SK-N-MC (cell line): ENCODE results near the gene LRP11.

Experiments used
- EZH2 ChIP-seq: fragments of 200-600 bp; sonication (generic); IDR thresholded peaks from one replicate; pipeline ENCODE4 v1.6.1; 2017; ENCODE audit warnings: antibody characterized with exemption
- FOXP2 ChIP-seq: optimal IDR thresholded peaks from 2 replicates; pipeline ENCODE3; 2011; ENCODE audit warnings: mild to moderate bottlenecking, moderate library complexity; ENCODE audit not compliant: insufficient read depth; ENCODE audit errors: extremely low read length, control extremely low read depth
- POLR2AphosphoS5 ChIP-seq: IDR thresholded peaks from 2 replicates; pipeline ENCODE4 v1.6.1; 2012; ENCODE audit warnings: mild to moderate bottlenecking, low read depth, low read length, borderline replicate concordance

DNA sequence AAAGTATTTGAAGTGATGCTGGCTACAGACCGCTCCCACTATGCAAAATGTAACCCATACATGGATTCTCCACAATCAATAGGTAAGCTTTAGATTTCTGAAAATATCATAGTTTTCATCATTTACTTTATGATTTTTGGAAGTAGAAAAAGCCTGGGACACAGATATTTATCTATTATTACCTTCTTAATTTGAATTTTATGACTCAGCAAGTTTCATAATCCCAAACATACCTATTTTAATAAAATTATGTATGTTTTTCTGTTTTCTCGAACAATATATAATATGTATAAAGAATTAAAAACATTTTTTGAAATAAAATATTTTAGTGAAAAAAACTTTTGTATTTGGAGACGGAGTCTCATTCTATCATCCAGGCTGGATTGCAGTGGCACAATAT lies 93.0 kb downstream of the LRP11 start:
- TF ChIP-seq POLR2AphosphoS5 (no peak), EZH2 (no peak), FOXP2 (no peak)
